HCT116 (cell line): Measurements from ENCODE around the gene IL15. TPM values are rescaled to one million over a fixed set of nuclear protein-coding genes. Genes with fewer than 3 reads are reported as not detected.

ENCODE experiments used
- ATAC-seq: fragments of 200-7000 bp; cut with Tn5 transposase; 2 replicates; pipeline ENCODE4 v1.9.1; 2020; ENCODE audit warnings: mild to moderate bottlenecking, moderate library complexity
- BruUV-seq: library from RNA; stranded (reverse); fragments of 400-500 nt; replicated peaks from 2 replicates; lab custom pipeline; 2021; lab: Mats Ljungman, UMichigan
- CTCF ChIA-PET: fragments of 300-600 bp; sonication (Branson Sonifier 250); formaldehyde crosslinking; loops from one replicate; lab custom pipeline; 2021; ENCODE audit warnings: antibody characterized with exemption; lab: Charles Lee
- POLR2A ChIA-PET: fragments of 300-600, 350-600 bp; sonication (Branson Sonifier 250); formaldehyde crosslinking; loops from one replicate; lab custom pipeline; 2021; ENCODE audit warnings: antibody characterized with exemption; lab: Charles Lee
- RAD21 ChIA-PET, 2 experiments: fragments of 300-600 bp; sonication (Branson Sonifier 250); formaldehyde crosslinking; loops; one replicate each; lab custom pipeline; 2023; ENCODE audit warnings: low total read pairs in 2 of 2; ENCODE audit not compliant: uncharacterized antibody in 2 of 2, unreplicated experiment in 2 of 2, low non-redundant PET in 1 of 2; lab: Charles Lee
- DNase-seq: peaks from one replicate; pipeline ENCODE4 v3.0.0-alpha.2; 2010; ENCODE audit warnings: low read depth, low spot score
- H2AFZ ChIP-seq: fragments of 200-600 bp; shearing (Covaris generic), sonication (generic); 2 replicates; pipeline ENCODE4 v1.6.1; 2017; ENCODE audit warnings: low read depth, mixed run types, mixed read lengths, antibody characterized with exemption, low read length; ENCODE audit not compliant: poor library complexity, severe bottlenecking
- H3K27ac ChIP-seq: 2 replicates; pipeline ENCODE4 v1.5.1; 2012; ENCODE audit warnings: low read depth, low read length
- H3K27me3 ChIP-seq: fragments of 200-600 bp; sonication (generic); 2 replicates; pipeline ENCODE4 v1.6.1; 2016; ENCODE audit warnings: mixed run types, low read length, mixed read lengths; ENCODE audit not compliant: insufficient read depth
- H3K36me3 ChIP-seq, 2 experiments: fragments of 200-500 bp in 1 of 2; fragments of 200-600 bp in 1 of 2; sonication (Bioruptor generic) in 1 of 2; sonication (generic) in 1 of 2; 2 replicates each; pipeline versions ENCODE4 v1.5.1 to v1.6.1; 2014 to 2016; ENCODE audit warnings: low read length in 2 of 2, inconsistent platforms in 1 of 2, mixed read lengths in 1 of 2, mixed run types in 1 of 2; ENCODE audit not compliant: insufficient read depth in 2 of 2, control insufficient read depth in 1 of 2
- H3K4me1 ChIP-seq, 2 experiments: fragments of 200-600 bp in 1 of 2; sonication (generic) in 1 of 2; 2 replicates each; pipeline versions ENCODE4 v1.5.1 to v1.6.1; 2012 to 2017; ENCODE audit warnings: low read length in 2 of 2, inconsistent platforms in 1 of 2, mild to moderate bottlenecking in 1 of 2, mixed read lengths in 1 of 2, mixed run types in 1 of 2, moderate library complexity in 1 of 2; ENCODE audit not compliant: insufficient read depth in 2 of 2, control insufficient read depth in 1 of 2
- H3K4me2 ChIP-seq: fragments of 200-600 bp; sonication (generic); 2 replicates; pipeline ENCODE4 v1.6.1; 2017; ENCODE audit warnings: mixed run types, low read length, mixed read lengths
- H3K4me3 ChIP-seq, 2 experiments: fragments of 200-600 bp in 1 of 2; sonication (generic) in 1 of 2; replicated peaks in 1 of 2; 2 replicates each; pipeline ENCODE4 v1.5.1; 2011 to 2016; ENCODE audit warnings: low read length in 2 of 2, control low read depth in 1 of 2, low read depth in 1 of 2, mild to moderate bottlenecking in 1 of 2, mixed read lengths in 1 of 2, mixed run types in 1 of 2
- H3K79me2 ChIP-seq: fragments of 200-600 bp; sonication (generic); 2 replicates; pipeline ENCODE4 v1.6.1; 2017; ENCODE audit warnings: mild to moderate bottlenecking, mixed run types, low read length, moderate library complexity, mixed read lengths; ENCODE audit not compliant: insufficient read depth
- H3K9ac ChIP-seq: fragments of 200-600 bp; sonication (generic); 2 replicates; pipeline ENCODE4 v1.6.1; 2016; ENCODE audit warnings: low read length, mixed read lengths
- H3K9me2 ChIP-seq: fragments of 200-600 bp; sonication (generic), shearing (Covaris generic); 2 replicates; pipeline ENCODE4 v1.6.1; 2017; ENCODE audit warnings: mixed run types, mild to moderate bottlenecking, moderate library complexity; ENCODE audit not compliant: insufficient read depth
- H3K9me3 ChIP-seq, 2 experiments: fragments of 200-500 bp in 1 of 2; fragments of 200-600 bp in 1 of 2; sonication (Bioruptor generic) in 1 of 2; sonication (generic) in 1 of 2; 2 replicates each; pipeline ENCODE4 v1.6.1; 2014 to 2017; ENCODE audit warnings: low read length in 2 of 2, mixed read lengths in 2 of 2, inconsistent platforms in 1 of 2, low read depth in 1 of 2, mild to moderate bottlenecking in 1 of 2, mixed run types in 1 of 2, moderate library complexity in 1 of 2; ENCODE audit not compliant: control insufficient read depth in 1 of 2, insufficient read depth in 1 of 2
- H4K20me1 ChIP-seq: fragments of 200-600 bp; sonication (generic), shearing (Covaris generic); 2 replicates; pipeline ENCODE4 v1.6.1; 2017; ENCODE audit warnings: mixed run types, mild to moderate bottlenecking, moderate library complexity; ENCODE audit not compliant: insufficient read depth
- CTCF ChIP-seq, 3 experiments: fragments of 200-600 bp in 1 of 3; sonication (generic) in 1 of 3; IDR thresholded peaks in 2 of 3; conservative IDR thresholded peaks in 1 of 3; 2 replicates each; pipeline ENCODE4 v1.5.1; 2012 to 2017; ENCODE audit warnings: low read depth in 2 of 3, low read length in 2 of 3, antibody characterized with exemption in 1 of 3, borderline replicate concordance in 1 of 3, control low read depth in 1 of 3, mild to moderate bottlenecking in 1 of 3, mixed read lengths in 1 of 3, mixed run types in 1 of 3, moderate library complexity in 1 of 3; ENCODE audit not compliant: insufficient read depth in 1 of 3
- ELF1 ChIP-seq: IDR thresholded peaks from 2 replicates; pipeline ENCODE4 v1.6.1; 2012; ENCODE audit warnings: low read depth, borderline replicate concordance
- JUND ChIP-seq: IDR thresholded peaks from 2 replicates; pipeline ENCODE4 v1.6.1; 2012
- MAX ChIP-seq: IDR thresholded peaks from 2 replicates; pipeline ENCODE4 v1.6.1; 2012
- RAD21 ChIP-seq: IDR thresholded peaks from 2 replicates; pipeline ENCODE4 v1.6.1; 2012; ENCODE audit warnings: low read depth, mild to moderate bottlenecking
- REST ChIP-seq: IDR thresholded peaks from 2 replicates; pipeline ENCODE4 v1.6.1; 2012; ENCODE audit warnings: low read depth
- SP1 ChIP-seq: IDR thresholded peaks from 2 replicates; pipeline ENCODE4 v1.6.1; 2012; ENCODE audit warnings: low read depth
- TCF7L2 ChIP-seq: IDR thresholded peaks from 2 replicates; pipeline ENCODE4 v1.7.0; 2011; ENCODE audit warnings: borderline replicate concordance, inconsistent platforms; ENCODE audit not compliant: insufficient read depth, insufficient read length; ENCODE audit errors: extremely low read depth
- ZFX ChIP-seq: fragments of 450-650 bp; IDR thresholded peaks from 2 replicates; pipeline ENCODE4 v1.6.1; 2017
- ZNF274 ChIP-seq: fragments of 200-500 bp; sonication (Bioruptor generic); IDR thresholded peaks from 2 replicates; pipeline ENCODE4 v1.6.1; 2014; ENCODE audit warnings: mild to moderate bottlenecking, low read depth, low read length, inconsistent platforms
- intact Hi-C: fragments of 100-400 bp; cut with micrococcal nuclease; formaldehyde crosslinking; loops from 2 replicates; pipeline ENCODE4 v1.10.0; 2022
- total RNA-seq: library from RNA; stranded (reverse); gene quantifications from one replicate; pipeline ENCODE4 v1.2.1, GENCODE V29; 2021; ENCODE audit not compliant: unreplicated experiment

IL15 gene
- total RNA-seq, 1 experiment from 2014 or later: 1.2 TPM

GRCh38 chr4:141657550-141658250, 21.3 kb downstream of the IL15 start:
- intact Hi-C loops: no loop called here
- POLR2A ChIA-PET: no interaction called here
- H3K9ac ChIP-seq: no peak overlapping the region
- no peaks in the 10 kb centered on the region for H3K4me1 ChIP-seq
- BruUV-seq: no TSS peak
- H3K79me2 ChIP-seq: no peaks in the 10 kb centered on the region
- TF ChIP-seq CTCF (IDR thresholded peaks at IDR 0.05 in 2 of 3, conservative IDR thresholded peaks at IDR 0.05 in 1 of 3; ENCODE audit: borderline replicate concordance in 1 of 3, insufficient read depth in 1 of 3, low read depth in 2 of 3, low read length in 2 of 3) (peak in 1 of 3 experiments; percentile 27; a peak in 1 of 6 replicates), SP1 (no peak), RAD21 (peak; percentile 50)
- no peaks in the 10 kb centered on the region for H3K27me3 ChIP-seq
- no peak overlapping the region for H3K27ac ChIP-seq
- ATAC-seq: no peak; the same call in 1 of the 2 replicates
- H2AFZ ChIP-seq: no peak overlapping the region
- no peak for DNase-seq
- no peaks in the 10 kb centered on the region for H3K9me3 ChIP-seq
- no peaks in the 10 kb centered on the region for H3K9me2 ChIP-seq
- CTCF ChIA-PET: no interaction called here
- no peaks in the 10 kb centered on the region for H4K20me1 ChIP-seq
- H3K36me3 ChIP-seq: no peaks in the 10 kb centered on the region
- RAD21 ChIA-PET: no interaction called here
- H3K4me2 ChIP-seq: no peak overlapping the region
- H3K4me3 ChIP-seq: no peak overlapping the region

- no peak overlapping the region for H3K9ac ChIP-seq
- H3K36me3 ChIP-seq: no peaks in the 10 kb centered on the region
- ATAC-seq (no peak), DNase-seq (no peak)
- no peak overlapping the region for H2AFZ ChIP-seq
- no peaks in the 10 kb centered on the region for H3K9me2 ChIP-seq
- intact Hi-C loops: no loop called here
- CTCF ChIA-PET: no interaction called here
- H3K79me2 ChIP-seq: no peaks in the 10 kb centered on the region
- H4K20me1 ChIP-seq: no peaks in the 10 kb centered on the region
- H3K27ac ChIP-seq: no peak overlapping the region
- no peaks in the 10 kb centered on the region for H3K27me3 ChIP-seq
- no peaks in the 10 kb centered on the region for H3K9me3 ChIP-seq
- POLR2A ChIA-PET: no interaction called here
- no TSS peak for BruUV-seq
- no peak overlapping the region for H3K4me3 ChIP-seq
- RAD21 ChIA-PET: no interaction called here
- H3K4me2 ChIP-seq: no peak overlapping the region
- no peaks in the 10 kb centered on the region for H3K4me1 ChIP-seq
- no peak for TF ChIP-seq SP1
- TF ChIP-seq CTCF (IDR thresholded peaks at IDR 0.05 in 2 of 3, conservative IDR thresholded peaks at IDR 0.05 in 1 of 3; ENCODE audit: borderline replicate concordance in 1 of 3, insufficient read depth in 1 of 3, low read depth in 2 of 3, low read length in 2 of 3): no peak
- no peak for TF ChIP-seq ZNF274
- no peak for TF ChIP-seq RAD21
- no peak for TF ChIP-seq TCF7L2
- no peak for TF ChIP-seq REST
- no peak for TF ChIP-seq ELF1
- TF ChIP-seq JUND: no peak
- no peak for TF ChIP-seq MAX
- TF ChIP-seq ZFX: no peak
Measured at GRCh38 chr4:141658309-141658708, 21.9 kb downstream of the IL15 start.
